GM12892 (cell line): ENCODE data around the gene SMIM45.

Source experiments
- DNase-seq: peaks from one replicate; pipeline ENCODE4 v3.0.0; 2011; ENCODE audit not compliant: insufficient read length
- FAIRE-seq: peaks from 2 replicates; lab custom pipeline; 2011; peaks lifted over from hg19 to GRCh38; lab: Jason Lieb, UNC
- POLR2A ChIP-seq: IDR thresholded peaks from 2 replicates; pipeline ENCODE4 v1.6.1; 2011; ENCODE audit warnings: low read depth, low read length, control low read depth
- POLR2AphosphoS5 ChIP-seq: IDR thresholded peaks from 2 replicates; pipeline ENCODE4 v1.6.1; 2011; ENCODE audit warnings: low read depth, low read length, control low read depth
- TAF1 ChIP-seq: IDR thresholded peaks from 2 replicates; pipeline ENCODE4 v1.6.1; 2011; ENCODE audit warnings: low read depth, mild to moderate bottlenecking, control low read depth, low read length, borderline replicate concordance

The SMIM45 gene

GRCh38 chr22:41910050-41911000 lies 41.6 kb upstream of the SMIM45 start:
- FAIRE-seq: peak; percentile 17
- DNase-seq: no peak
- TF ChIP-seq TAF1 (no peak), POLR2A (no peak), POLR2AphosphoS5 (no peak)

- TF ChIP-seq POLR2A (no peak), POLR2AphosphoS5 (no peak)
- peak; percentile 42 for FAIRE-seq
- no peak for DNase-seq
These were observed 40.8 kb upstream of the SMIM45 start for GRCh38 chr22:41911001-41911611.

- peak; percentile 9 for FAIRE-seq
- TF ChIP-seq POLR2A (no peak), TAF1 (no peak), POLR2AphosphoS5 (no peak)
These were observed 39.5 kb upstream of the SMIM45 start for GRCh38 chr22:41912338-41913039.

GRCh38 chr22:41913040-41913719 lies 38.8 kb upstream of the SMIM45 start:
- DNase-seq (no peak), FAIRE-seq (no peak)
- TF ChIP-seq POLR2AphosphoS5 (no peak), TAF1 (no peak), POLR2A (no peak)

More at GRCh38 chr22:41912338-41913039, 39.5 kb upstream of the SMIM45 start:
- no peak for DNase-seq

GRCh38 chr22:41913842-41914534 lies 38.0 kb upstream of the SMIM45 start:
- no peak for TF ChIP-seq POLR2A
- no peak for TF ChIP-seq POLR2AphosphoS5
- TF ChIP-seq TAF1: no peak
- FAIRE-seq (no peak), DNase-seq (no peak)

- TF ChIP-seq TAF1: no peak
- no peak for FAIRE-seq
- no peak for DNase-seq
These were observed 37.3 kb upstream of the SMIM45 start for GRCh38 chr22:41914611-41915034.

- FAIRE-seq: peak; percentile 89
- TF ChIP-seq POLR2A: peak; percentile 20; the same call in 1 of the 2 replicates
- TF ChIP-seq TAF1: no peak
- peak; percentile 80 for DNase-seq
These were observed 36.7 kb upstream of the SMIM45 start, which contains the start of gene SHISA8 for GRCh38 chr22:41915035-41915785. Gene SHISA8, minus strand, starts transcription at chr22:41915074. Its CDS starts 407 bp downstream, at chr22:41914667.

GRCh38 chr22:41915786-41916493 lies 36.0 kb upstream of the SMIM45 start:
- DNase-seq: no peak
- FAIRE-seq: peak; percentile 88
- TF ChIP-seq POLR2AphosphoS5 (no peak), POLR2A (no peak), TAF1 (no peak)

GRCh38 chr22:41916745-41917358 lies 35.1 kb upstream of the SMIM45 start:
- FAIRE-seq (no peak), DNase-seq (no peak)
- no peak for TF ChIP-seq POLR2A
- TF ChIP-seq POLR2AphosphoS5: no peak
- TF ChIP-seq TAF1: no peak
